Measurements from ENCODE around the gene LGMN.

Gene LGMN

DNA sequence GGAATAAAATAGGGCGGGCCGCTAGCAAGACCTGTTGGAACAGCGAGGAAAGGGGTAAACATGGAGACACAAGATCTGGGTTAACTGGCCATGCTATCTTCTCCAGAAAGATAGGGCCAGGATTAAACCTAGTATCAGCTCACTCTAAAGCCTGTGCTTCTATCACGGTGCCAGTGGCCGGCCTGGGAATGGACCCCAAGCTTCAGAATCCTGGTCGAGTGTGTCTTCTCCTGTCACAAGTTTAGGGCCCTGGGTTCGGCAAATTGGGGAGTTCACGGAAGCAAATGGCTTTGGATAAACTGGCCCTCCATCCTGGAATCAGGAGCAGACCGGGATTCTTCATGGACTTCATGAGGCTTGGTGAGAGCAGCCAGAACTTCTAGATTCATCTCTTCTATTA, 82.2 kb downstream of the LGMN start:
- TF ChIP-seq, protein P1, sequence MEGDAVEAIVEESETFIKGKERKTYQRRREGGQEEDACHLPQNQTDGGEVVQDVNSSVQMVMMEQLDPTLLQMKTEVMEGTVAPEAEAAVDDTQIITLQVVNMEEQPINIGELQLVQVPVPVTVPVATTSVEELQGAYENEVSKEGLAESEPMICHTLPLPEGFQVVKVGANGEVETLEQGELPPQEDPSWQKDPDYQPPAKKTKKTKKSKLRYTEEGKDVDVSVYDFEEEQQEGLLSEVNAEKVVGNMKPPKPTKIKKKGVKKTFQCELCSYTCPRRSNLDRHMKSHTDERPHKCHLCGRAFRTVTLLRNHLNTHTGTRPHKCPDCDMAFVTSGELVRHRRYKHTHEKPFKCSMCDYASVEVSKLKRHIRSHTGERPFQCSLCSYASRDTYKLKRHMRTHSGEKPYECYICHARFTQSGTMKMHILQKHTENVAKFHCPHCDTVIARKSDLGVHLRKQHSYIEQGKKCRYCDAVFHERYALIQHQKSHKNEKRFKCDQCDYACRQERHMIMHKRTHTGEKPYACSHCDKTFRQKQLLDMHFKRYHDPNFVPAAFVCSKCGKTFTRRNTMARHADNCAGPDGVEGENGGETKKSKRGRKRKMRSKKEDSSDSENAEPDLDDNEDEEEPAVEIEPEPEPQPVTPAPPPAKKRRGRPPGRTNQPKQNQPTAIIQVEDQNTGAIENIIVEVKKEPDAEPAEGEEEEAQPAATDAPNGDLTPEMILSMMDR (IDR thresholded peaks at IDR 0.05): no peak
- Histone ChIP-seq H3K27ac (peak overlapping the region in 1 of 2 donors; percentile 56), H3K4me3 (no peak overlapping the region)
- DNase-seq (ENCODE audit: low spot score): no peak

DNA sequence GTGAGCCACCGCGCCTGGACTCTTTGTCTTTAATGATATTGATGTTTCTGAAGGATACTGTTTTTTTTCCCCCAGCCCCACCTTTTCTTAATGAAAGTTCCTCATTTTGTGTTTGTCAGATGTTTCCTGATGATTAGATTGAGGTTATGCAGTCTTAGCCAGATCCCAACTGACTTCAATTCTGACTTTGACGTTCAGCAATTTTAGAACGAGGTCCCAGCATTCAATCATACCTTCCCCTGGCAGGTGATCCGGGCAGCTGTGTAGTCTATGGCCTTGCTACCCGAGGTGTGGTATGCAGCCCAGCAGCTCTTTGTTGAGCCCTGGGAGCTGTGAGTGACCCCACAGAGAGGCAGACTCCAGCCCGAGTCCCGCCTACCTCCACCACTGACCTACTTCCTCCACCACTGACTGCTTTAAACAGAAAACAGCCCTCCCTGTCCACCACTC, 82.7 kb downstream of the LGMN start:
- peak overlapping the region in 1 of 2 donors; percentile 56 for H3K27ac ChIP-seq
- H3K4me3 ChIP-seq: no peak overlapping the region
- DNase-seq (ENCODE audit: low spot score): no peak
- TF ChIP-seq, protein P1 (IDR thresholded peaks at IDR 0.05): no peak

DNA sequence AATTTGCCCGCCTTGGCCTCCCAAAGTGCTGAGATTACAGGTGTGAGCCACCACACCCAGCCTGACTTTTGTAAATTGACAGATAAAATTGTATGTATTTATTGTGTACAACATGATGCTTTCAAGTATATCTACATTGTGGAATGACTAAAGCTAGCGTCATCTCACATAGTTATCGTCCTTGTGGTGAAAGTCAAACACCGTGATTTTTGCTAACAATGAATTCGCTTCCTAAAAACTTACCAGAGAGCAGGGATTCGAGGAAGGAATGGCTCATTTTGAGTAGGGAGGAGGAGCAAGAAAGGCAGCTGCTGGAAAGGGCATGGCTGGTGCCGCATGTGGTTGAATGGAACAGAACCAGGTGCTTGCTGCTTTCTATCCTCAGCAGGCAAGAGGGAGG, 85.4 kb downstream of the LGMN start:
- Histone ChIP-seq H3K4me3 (no peak overlapping the region), H3K27ac (no peak overlapping the region)
- no peak for DNase-seq (ENCODE audit: low spot score)
- TF ChIP-seq, protein P1 (IDR thresholded peaks at IDR 0.05): no peak

DNA sequence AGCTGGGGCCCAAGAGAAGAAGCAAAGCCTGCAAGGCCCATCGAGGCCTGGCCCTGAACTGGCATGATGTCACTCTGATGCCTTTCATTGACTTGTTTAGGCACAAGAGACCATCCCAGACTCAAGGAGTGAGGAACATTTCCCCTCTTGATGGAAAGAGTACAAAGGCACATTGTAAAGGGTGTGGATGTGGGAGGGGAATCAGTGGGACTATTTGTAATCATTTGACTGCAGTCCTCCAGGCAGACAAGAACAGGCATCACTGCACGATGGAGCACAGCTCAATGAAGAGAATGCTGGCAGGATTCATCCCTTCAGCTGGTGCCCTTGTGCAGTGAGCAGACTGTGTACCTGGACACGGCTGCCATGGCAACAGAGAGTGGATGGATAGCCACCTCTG, 87.9 kb downstream of the LGMN start:
- peak overlapping the region; percentile 26 to 87 for H3K27ac ChIP-seq
- TF ChIP-seq, protein P1 (IDR thresholded peaks at IDR 0.05): no peak
- no peak overlapping the region for H3K4me3 ChIP-seq
- DNase-seq (ENCODE audit: low spot score): no peak

DNA sequence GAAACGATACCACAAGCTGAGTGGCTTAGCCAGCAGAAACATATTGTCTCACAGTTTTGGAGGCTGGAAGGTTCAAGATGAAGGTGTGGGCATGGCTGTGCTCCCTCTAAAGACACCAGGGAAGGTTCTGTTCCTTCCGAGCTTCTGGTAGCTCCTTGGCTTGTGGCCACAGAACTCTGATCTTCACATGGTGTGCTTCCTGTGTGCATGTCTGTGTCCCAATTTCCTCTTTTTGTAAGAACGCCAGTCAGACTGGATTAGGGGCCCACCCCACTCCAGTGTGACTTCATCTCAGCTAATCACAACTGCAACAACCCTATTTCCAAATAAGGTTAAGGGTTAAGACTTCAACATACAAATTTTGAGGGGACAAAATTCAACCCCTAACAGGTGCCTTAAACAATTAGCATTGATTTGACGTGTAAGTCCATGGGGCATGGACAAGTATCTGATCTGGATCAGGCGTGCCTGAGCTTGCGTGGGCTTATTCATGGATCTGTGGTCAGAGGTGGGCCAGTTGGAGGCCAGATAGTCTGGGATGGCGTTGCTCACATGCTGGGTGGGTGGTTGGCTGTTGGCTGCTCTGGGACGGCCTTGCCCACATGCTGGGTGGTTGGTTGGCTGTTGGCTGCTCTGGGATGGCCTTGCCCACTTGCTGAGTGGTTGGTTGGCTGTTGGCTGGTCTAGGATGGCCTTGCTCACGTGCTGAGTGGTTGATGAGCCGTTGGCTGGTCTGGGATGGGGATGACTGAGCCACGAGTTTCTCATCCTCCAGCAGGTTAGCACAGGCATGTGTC, 88.5 kb downstream of the LGMN start:
- DNase-seq (ENCODE audit: low spot score): no peak
- TF ChIP-seq, protein P1 (IDR thresholded peaks at IDR 0.05): no peak
- Histone ChIP-seq H3K4me3 (peak overlapping the region; percentile 12), H3K27ac (peak overlapping the region; percentile 26 to 87)

DNA sequence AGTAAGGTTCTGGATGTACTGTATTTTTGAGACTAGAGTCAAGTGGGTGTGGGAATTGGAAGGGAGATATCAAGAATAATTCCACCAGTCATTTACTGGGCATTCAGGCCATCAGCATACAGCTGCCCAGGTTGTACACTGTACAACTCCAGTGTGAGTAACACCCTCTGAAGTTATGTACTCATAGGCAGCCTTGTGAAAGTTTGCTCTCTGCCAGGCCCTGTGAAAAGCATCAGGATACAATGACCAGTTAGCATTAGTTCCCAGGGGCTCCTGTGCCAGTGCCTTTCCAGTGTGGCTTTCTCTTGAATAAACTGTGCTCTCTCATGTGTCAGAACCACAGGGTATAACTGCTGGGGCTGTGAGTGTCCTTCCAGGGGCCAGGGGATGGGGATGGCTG, 89.7 kb downstream of the LGMN start:
- Histone ChIP-seq H3K27ac (peak overlapping the region in 1 of 2 donors; percentile 77), H3K4me3 (no peak overlapping the region)
- TF ChIP-seq, protein P1 (IDR thresholded peaks at IDR 0.05): no peak
- no peak for DNase-seq (ENCODE audit: low spot score)

DNA sequence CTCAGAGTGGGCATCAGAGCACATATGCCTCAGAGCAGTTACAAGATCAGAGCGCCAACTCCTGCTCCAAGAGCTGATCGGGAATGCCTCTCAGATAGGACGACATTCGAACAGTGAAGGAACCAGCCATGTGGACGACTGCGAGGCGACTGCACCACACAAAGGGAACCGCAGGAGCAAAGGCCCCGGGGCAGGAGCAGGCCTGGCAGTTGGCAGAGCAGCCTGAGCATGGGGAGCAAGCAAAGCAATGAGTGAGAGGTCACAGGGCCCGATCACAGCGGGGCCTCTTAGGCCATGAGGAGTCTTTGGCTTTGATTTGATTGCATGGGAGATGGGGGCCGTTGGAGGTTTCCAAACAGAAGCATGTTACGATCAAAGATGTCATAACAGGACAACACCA, 90.3 kb downstream of the LGMN start:
- TF ChIP-seq, protein P1 (IDR thresholded peaks at IDR 0.05): no peak
- H3K27ac ChIP-seq: peak overlapping the region in 1 of 2 donors; percentile 77
- no peak overlapping the region for H3K4me3 ChIP-seq
- no peak for DNase-seq (ENCODE audit: low spot score)

Data from coronary artery (tissue), 2 donors.